ENCODE measurements around the gene FBLN1. TPM values are rescaled to one million over a fixed set of nuclear protein-coding genes. Genes with fewer than 3 reads are reported as not detected.

FBLN1 gene
- total RNA-seq, 1 donor from 2014 or later: 186 TPM

DNA sequence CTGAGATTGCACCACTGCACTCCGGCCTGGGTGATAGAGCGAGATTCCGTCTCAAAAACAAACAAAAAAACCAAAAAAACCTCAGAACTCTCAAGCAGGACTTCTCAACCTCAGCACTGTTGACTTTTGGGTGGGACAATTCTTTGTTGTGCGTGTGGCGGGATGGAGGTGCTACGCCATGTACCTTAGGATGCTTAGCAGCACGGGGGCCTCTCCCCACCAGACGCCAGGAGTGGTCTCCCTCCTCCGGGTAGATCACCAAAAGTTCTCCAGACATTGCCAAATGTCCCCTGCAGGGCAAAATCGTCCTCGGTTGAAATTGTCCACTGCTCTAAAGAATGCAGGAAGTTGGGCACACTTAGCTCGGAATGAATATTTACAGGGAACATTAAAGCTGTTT, 142.0 kb downstream of the FBLN1 start:
- no peaks in the 10 kb centered on the region for H3K36me3 Mint-ChIP-seq (ENCODE audit: low read depth)
- H3K27me3 Mint-ChIP-seq (ENCODE audit: low read depth): peaks cover 14% of the 10 kb centered on the region
- peaks cover 3% of the 10 kb centered on the region for H3K4me1 Mint-ChIP-seq (ENCODE audit: low read depth)
- TF ChIP-seq, protein P1, sequence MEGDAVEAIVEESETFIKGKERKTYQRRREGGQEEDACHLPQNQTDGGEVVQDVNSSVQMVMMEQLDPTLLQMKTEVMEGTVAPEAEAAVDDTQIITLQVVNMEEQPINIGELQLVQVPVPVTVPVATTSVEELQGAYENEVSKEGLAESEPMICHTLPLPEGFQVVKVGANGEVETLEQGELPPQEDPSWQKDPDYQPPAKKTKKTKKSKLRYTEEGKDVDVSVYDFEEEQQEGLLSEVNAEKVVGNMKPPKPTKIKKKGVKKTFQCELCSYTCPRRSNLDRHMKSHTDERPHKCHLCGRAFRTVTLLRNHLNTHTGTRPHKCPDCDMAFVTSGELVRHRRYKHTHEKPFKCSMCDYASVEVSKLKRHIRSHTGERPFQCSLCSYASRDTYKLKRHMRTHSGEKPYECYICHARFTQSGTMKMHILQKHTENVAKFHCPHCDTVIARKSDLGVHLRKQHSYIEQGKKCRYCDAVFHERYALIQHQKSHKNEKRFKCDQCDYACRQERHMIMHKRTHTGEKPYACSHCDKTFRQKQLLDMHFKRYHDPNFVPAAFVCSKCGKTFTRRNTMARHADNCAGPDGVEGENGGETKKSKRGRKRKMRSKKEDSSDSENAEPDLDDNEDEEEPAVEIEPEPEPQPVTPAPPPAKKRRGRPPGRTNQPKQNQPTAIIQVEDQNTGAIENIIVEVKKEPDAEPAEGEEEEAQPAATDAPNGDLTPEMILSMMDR (IDR thresholded peaks at IDR 0.05): no peak
- H3K27ac Mint-ChIP-seq (ENCODE audit: unreplicated experiment): no peak overlapping the region
- no peaks in the 10 kb centered on the region for H3K9me3 Mint-ChIP-seq (ENCODE audit: low read depth)
- H3K4me3 Mint-ChIP-seq (ENCODE audit: unreplicated experiment): no peak overlapping the region
- peak; percentile 54 for DNase-seq (ENCODE audit: low spot score)

DNA sequence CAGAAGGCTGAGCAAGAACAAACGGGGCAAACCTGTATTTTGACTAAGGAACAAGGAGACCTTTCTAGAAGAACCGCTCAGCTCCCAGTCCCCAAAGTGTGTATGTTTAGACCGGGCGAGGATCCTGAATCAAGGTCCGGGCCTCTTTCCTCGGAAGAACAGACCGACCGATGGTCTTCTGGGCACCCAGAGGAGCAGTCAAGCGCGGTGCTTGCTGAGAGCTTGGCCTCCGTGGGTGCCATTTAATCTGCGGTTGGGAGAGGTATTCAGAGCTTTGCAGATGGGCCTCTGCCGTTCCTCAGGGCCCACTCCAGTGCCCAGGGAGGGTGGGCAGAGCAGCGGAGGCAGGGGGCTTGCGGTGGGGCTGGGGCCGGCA, 142.5 kb downstream of the FBLN1 start:
- no peak for DNase-seq (ENCODE audit: low spot score)
- Mint-ChIP-seq H3K9me3 (ENCODE audit: low read depth) (no peaks in the 10 kb centered on the region), H3K36me3 (ENCODE audit: low read depth) (no peaks in the 10 kb centered on the region), H3K27me3 (ENCODE audit: low read depth) (peaks cover 13% of the 10 kb centered on the region), H3K4me1 (ENCODE audit: low read depth) (peaks cover 3% of the 10 kb centered on the region), H3K27ac (ENCODE audit: unreplicated experiment) (no peak overlapping the region), H3K4me3 (ENCODE audit: unreplicated experiment) (no peak overlapping the region)
- TF ChIP-seq, protein P1 (IDR thresholded peaks at IDR 0.05): no peak

DNA sequence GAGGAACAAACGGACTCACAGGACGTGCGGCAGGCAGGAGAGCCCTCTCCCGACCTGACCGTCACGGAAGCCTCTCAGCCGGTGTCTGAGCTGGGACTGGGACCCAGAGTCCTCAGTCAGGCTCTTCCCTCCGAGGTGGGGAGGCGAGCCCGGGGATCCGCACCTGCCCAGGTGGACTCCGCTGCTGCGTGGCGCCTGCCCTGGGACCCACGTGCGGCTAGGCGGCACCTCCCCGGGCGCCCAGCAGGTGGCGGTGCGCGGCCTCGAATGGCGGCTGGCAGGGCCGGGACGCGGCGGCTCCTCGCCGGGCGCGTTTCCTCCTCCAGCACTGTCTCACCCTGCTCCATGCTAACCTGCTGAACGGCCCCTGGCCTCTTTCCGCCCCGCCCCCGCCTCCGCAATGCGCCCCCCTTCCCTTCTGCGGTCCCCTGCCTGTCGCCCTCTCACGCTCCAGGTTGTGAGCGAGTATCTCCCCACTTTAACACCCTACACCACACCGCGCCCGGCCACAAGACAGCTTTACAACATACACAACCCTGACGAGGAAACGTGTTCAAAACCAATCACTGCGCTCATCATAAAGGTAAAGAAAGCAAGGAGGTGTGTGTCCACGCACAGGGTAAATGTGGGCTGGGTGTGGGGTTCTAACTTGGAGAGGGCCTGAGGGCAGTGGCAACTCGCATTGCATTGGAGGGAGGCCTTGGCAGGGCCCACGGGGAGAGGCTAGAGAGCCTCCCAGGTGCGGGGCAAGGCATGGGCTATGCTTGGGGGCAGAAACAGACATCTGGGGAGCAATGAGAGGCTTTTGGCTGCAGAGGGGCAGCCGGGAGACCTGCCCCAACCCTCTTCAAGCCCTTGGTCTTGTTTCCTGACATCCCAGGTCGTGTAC, 143.1 kb downstream of the FBLN1 start:
- Mint-ChIP-seq H3K27ac (ENCODE audit: unreplicated experiment) (no peak overlapping the region), H3K4me1 (ENCODE audit: low read depth) (peaks cover 3% of the 10 kb centered on the region), H3K27me3 (ENCODE audit: low read depth) (peaks cover 14% of the 10 kb centered on the region), H3K36me3 (ENCODE audit: low read depth) (no peaks in the 10 kb centered on the region), H3K9me3 (ENCODE audit: low read depth) (no peaks in the 10 kb centered on the region), H3K4me3 (ENCODE audit: unreplicated experiment) (no peak overlapping the region)
- peak; percentile 83 for DNase-seq (ENCODE audit: low spot score)
- TF ChIP-seq, protein P1 (IDR thresholded peaks at IDR 0.05): peak; percentile 98

DNA sequence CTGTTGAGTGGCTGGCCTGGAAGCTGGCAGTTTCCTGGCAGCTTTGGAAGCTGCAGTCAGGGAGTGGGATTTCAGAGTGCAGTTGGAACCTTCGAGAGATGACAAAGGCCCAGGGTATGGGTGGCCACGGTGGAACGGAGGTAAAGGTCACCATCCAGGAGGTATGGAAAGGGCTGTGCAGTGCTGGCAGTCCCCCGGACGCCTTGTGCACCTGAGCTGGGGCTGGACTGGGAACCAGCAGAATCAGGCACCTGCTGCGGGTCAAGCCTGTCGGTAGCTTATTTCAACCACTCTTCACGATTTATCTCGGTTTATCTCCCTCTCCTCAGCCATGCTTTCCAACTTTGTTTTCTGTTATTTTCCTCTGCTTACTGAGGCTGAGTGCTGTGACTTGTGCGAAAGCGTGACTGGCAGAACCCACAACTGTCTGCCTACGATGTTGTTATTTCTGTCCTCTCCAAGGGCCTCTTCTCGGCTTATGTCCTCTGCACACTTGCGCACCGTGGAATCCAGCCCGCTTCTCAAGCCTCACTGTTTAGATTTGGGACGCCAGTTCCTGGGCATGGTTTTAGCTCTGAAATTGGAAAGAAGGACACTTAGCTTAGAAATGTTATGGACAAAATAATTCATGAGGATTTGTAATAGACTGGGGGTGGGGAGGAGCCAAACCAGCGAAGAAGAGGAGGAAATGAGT, 145.0 kb downstream of the FBLN1 start:
- no peak overlapping the region for H3K4me3 Mint-ChIP-seq (ENCODE audit: unreplicated experiment)
- peaks cover 16% of the 10 kb centered on the region for H3K27me3 Mint-ChIP-seq (ENCODE audit: low read depth)
- DNase-seq (ENCODE audit: low spot score): peak; percentile 37
- H3K27ac Mint-ChIP-seq (ENCODE audit: unreplicated experiment): no peak overlapping the region
- TF ChIP-seq, protein P1 (IDR thresholded peaks at IDR 0.05): no peak
- H3K36me3 Mint-ChIP-seq (ENCODE audit: low read depth): no peaks in the 10 kb centered on the region
- H3K9me3 Mint-ChIP-seq (ENCODE audit: low read depth): no peaks in the 10 kb centered on the region
- H3K4me1 Mint-ChIP-seq (ENCODE audit: low read depth): peaks cover 3% of the 10 kb centered on the region

DNA sequence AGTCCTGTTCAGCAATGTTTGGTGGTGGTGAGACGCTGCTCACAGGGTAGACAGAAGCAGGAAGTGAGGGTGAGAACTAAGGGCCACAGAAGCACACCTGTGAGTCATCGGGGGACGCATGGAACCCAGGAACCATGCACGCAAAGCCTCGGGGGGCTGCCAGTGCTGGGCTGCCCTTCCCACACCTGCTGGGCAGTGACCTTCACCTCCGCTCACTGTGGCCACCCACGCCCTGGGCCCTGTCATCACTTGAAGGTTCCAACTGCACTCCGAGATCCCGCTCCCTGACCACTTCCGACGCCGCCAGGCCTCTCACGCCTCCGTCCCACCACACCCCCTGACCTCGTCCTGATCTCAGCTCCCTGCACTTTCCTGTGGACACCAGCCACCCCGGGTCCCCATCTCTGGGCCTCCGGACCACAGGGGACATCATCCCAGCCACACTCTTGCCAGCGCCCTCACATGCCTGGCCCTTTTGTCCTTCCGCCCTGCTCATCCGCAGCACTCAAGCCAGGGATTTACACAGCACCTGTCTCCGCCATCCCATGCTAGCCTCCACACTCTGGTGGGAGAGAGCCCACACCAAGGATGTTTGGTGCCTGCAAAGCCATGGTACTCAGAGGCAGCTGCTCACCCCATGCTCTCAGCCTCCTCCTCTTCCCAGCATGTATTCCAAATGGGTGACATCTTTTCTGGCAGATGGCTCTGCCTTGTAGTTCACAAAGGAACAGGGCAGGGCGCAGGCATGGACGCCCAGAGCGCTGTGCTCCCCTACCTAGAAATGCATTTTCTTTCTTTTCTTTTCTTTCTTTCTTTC, 145.8 kb downstream of the FBLN1 start:
- Mint-ChIP-seq H3K4me1 (ENCODE audit: low read depth) (peaks cover 3% of the 10 kb centered on the region), H3K4me3 (ENCODE audit: unreplicated experiment) (no peak overlapping the region), H3K9me3 (ENCODE audit: low read depth) (no peaks in the 10 kb centered on the region), H3K27ac (ENCODE audit: unreplicated experiment) (no peak overlapping the region), H3K36me3 (ENCODE audit: low read depth) (no peaks in the 10 kb centered on the region), H3K27me3 (ENCODE audit: low read depth) (peaks cover 18% of the 10 kb centered on the region)
- TF ChIP-seq, protein P1 (IDR thresholded peaks at IDR 0.05): no peak
- peak; percentile 60 for DNase-seq (ENCODE audit: low spot score)

Measured in chondrocyte (in vitro differentiated cells).